Measurements from ENCODE around the gene AGBL1.

GRCh38 chr15:86296769-86297168 is 217.1 kb downstream of the AGBL1 start:
- TF ChIP-seq EZH2 (IDR thresholded peaks at IDR 0.05; ENCODE audit: low read depth, unreplicated experiment): no peak
- no peak for TF ChIP-seq POLR2AphosphoS5 (IDR thresholded peaks at IDR 0.05; ENCODE audit: low read depth)

All from GM23338 (cell line).